IMR-90 (cell line): Measurements from ENCODE around the gene CMIP. TPM values are rescaled to one million over a fixed set of nuclear protein-coding genes. Genes with fewer than 3 reads are reported as not detected.
A peak's percentile ranks its signal among the peaks of the same experiment; 100 is the strongest.

Experiments
- ATAC-seq: fragments of 200-7000 bp; cut with Tn5 transposase; 2 replicates; pipeline ENCODE4 v1.9.1; 2020; ENCODE audit warnings: low read depth, mild to moderate bottlenecking, moderate library complexity
- BruUV-seq: library from RNA; stranded (reverse); fragments of 400-500 nt; replicated peaks from 2 replicates; lab custom pipeline; 2021; lab: Mats Ljungman, UMichigan
- CTCF ChIA-PET: fragments of 300-600 bp; formaldehyde crosslinking; extraction: SDS; loops from one replicate; lab custom pipeline; 2021; ENCODE audit warnings: antibody characterized with exemption; lab: Yijun Ruan, JAX
- POLR2A ChIA-PET: fragments of 300-600 bp; sonication (Branson Sonifier 250); formaldehyde crosslinking; loops from one replicate; lab custom pipeline; 2022; ENCODE audit warnings: antibody characterized with exemption; ENCODE audit not compliant: unreplicated experiment; lab: Charles Lee
- DNase-seq: peaks from one replicate; pipeline ENCODE4 v3.0.0; 2013
- H2AFZ ChIP-seq: replicated peaks from 2 replicates; pipeline ENCODE3; 2013; ENCODE audit warnings: low read length, mild to moderate bottlenecking; ENCODE audit not compliant: poor library complexity
- H2AK5ac ChIP-seq: 2 replicates; pipeline ENCODE4 v1.6.1; 2013; ENCODE audit warnings: low read depth, low read length, inconsistent platforms
- H2AK9ac ChIP-seq: replicated peaks from 2 replicates; pipeline ENCODE3; 2013; ENCODE audit warnings: mild to moderate bottlenecking, low read depth, low read length, moderate library complexity; ENCODE audit not compliant: poor library complexity
- H2BK120ac ChIP-seq: 2 replicates; pipeline ENCODE4 v1.6.1; 2013; ENCODE audit warnings: low read depth, low read length, inconsistent platforms
- H2BK15ac ChIP-seq: 3 replicates; pipeline ENCODE4 v1.6.1; 2013; ENCODE audit warnings: low read depth, low read length, inconsistent platforms
- H2BK20ac ChIP-seq: 2 replicates; pipeline ENCODE4 v1.6.1; 2013; ENCODE audit warnings: low read depth, mild to moderate bottlenecking, inconsistent platforms, low read length, moderate library complexity
- H2BK5ac ChIP-seq: 2 replicates; pipeline ENCODE4 v1.6.1; 2013; ENCODE audit warnings: mild to moderate bottlenecking, low read depth, low read length, inconsistent platforms; ENCODE audit not compliant: poor library complexity, severe bottlenecking
- H3K14ac ChIP-seq: replicated peaks from 2 replicates; pipeline ENCODE4 v1.6.1; 2013; ENCODE audit warnings: low read depth, low read length, inconsistent platforms
- H3K18ac ChIP-seq: 2 replicates; pipeline ENCODE4 v1.6.1; 2013; ENCODE audit warnings: low read depth, low read length, control low read depth
- H3K23ac ChIP-seq: 2 replicates; pipeline ENCODE4 v1.6.1; 2013; ENCODE audit warnings: low read depth, low read length, inconsistent platforms
- H3K27ac ChIP-seq: 2 replicates; pipeline ENCODE4 v1.5.1; 2013; ENCODE audit warnings: mild to moderate bottlenecking, control low read depth, low read length; ENCODE audit not compliant: insufficient read depth
- H3K27me3 ChIP-seq: 2 replicates; pipeline ENCODE4 v1.6.1; 2013; ENCODE audit warnings: low read length; ENCODE audit not compliant: control insufficient read depth, insufficient read depth
- H3K36me3 ChIP-seq: 2 replicates; pipeline ENCODE4 v1.6.1; 2013; ENCODE audit warnings: low read length, mixed read lengths; ENCODE audit not compliant: control insufficient read depth, insufficient read depth
- H3K4ac ChIP-seq: 2 replicates; pipeline ENCODE4 v1.6.1; 2013; ENCODE audit warnings: low read depth, low read length, inconsistent platforms
- H3K4me1 ChIP-seq: 2 replicates; pipeline ENCODE4 v1.6.1; 2013; ENCODE audit warnings: low read length, mixed read lengths; ENCODE audit not compliant: control insufficient read depth, insufficient read depth
- H3K4me2 ChIP-seq: 2 replicates; pipeline ENCODE4 v1.6.1; 2013; ENCODE audit warnings: low read depth, mild to moderate bottlenecking, control low read depth, low read length, moderate library complexity
- H3K4me3 ChIP-seq: 2 replicates; pipeline ENCODE4 v1.5.1; 2013; ENCODE audit warnings: low read depth, mild to moderate bottlenecking, control low read depth, low read length, moderate library complexity; ENCODE audit not compliant: insufficient read depth
- H3K56ac ChIP-seq: 2 replicates; pipeline ENCODE4 v1.6.1; 2013; ENCODE audit warnings: low read length, inconsistent platforms; ENCODE audit not compliant: insufficient read depth; ENCODE audit errors: extremely low read depth
- H3K79me1 ChIP-seq, 2 experiments: 2 replicates each; pipeline ENCODE4 v1.6.1; 2013; ENCODE audit warnings: low read length in 2 of 2, inconsistent platforms in 1 of 2, low read depth in 1 of 2
- H3K9ac ChIP-seq: 2 replicates; pipeline ENCODE4 v1.6.1; 2013; ENCODE audit warnings: low read depth, low read length, control low read depth
- H3K9me1 ChIP-seq: 2 replicates; pipeline ENCODE4 v1.6.1; 2013; ENCODE audit warnings: low read length, inconsistent platforms; ENCODE audit not compliant: insufficient read depth
- H3K9me3 ChIP-seq: 2 replicates; pipeline ENCODE4 v1.6.1; 2013; ENCODE audit warnings: low read length; ENCODE audit not compliant: control insufficient read depth, insufficient read depth
- H4K20me1 ChIP-seq: 2 replicates; pipeline ENCODE4 v1.6.1; 2013; ENCODE audit warnings: low read length, inconsistent platforms; ENCODE audit not compliant: insufficient read depth
- H4K5ac ChIP-seq: 2 replicates; pipeline ENCODE4 v1.6.1; 2013; ENCODE audit warnings: mild to moderate bottlenecking, low read depth, low read length, control low read depth
- H4K8ac ChIP-seq, 2 experiments: 2 replicates each; pipeline ENCODE4 v1.6.1; 2013; ENCODE audit warnings: low read depth in 2 of 2, low read length in 2 of 2, control low read depth in 1 of 2, inconsistent platforms in 1 of 2
- H4K91ac ChIP-seq: 2 replicates; pipeline ENCODE4 v1.6.1; 2013; ENCODE audit warnings: low read depth, low read length, inconsistent platforms; ENCODE audit not compliant: insufficient read depth
- MAFK ChIP-seq: IDR thresholded peaks from 2 replicates; pipeline ENCODE4 v1.6.1; 2012; ENCODE audit warnings: low read depth, low read length, improper control_type of control experiment
- WGBS, 2 experiments: methylation state at CpG; one replicate each; pipeline versions ENCODE4 v1.1.5 to v1.1.7; 2013; ENCODE audit warnings: missing lambda C conversion rate in 2 of 2; ENCODE audit not compliant: insufficient read length in 1 of 2; ENCODE audit errors: extremely low coverage in 2 of 2; 5-methylcytosine and 5-hydroxymethylcytosine counted together
- dilution Hi-C: fragments of 300-500 bp; cut with HindIII; formaldehyde crosslinking; loops from one replicate; pipeline ENCODE4 v1.14.3; 2018; ENCODE audit warnings: low sequenced_read_pairs; ENCODE audit not compliant: unreplicated experiment
- in situ Hi-C: fragments of 300-500 bp; cut with MboI; formaldehyde crosslinking; loops from 3 replicates; pipeline ENCODE4 v1.14.3; 2019; ENCODE audit warnings: low sequenced_read_pairs, inconsistent platforms, mixed read lengths
- intact Hi-C: fragments of 100-400 bp; cut with micrococcal nuclease; formaldehyde crosslinking; loops from 2 replicates; pipeline ENCODE4 v1.10.0; 2022
- polyA plus RNA-seq, 3 experiments: library from polyadenylated mRNA; depleted of rRNA; stranded (reverse); fragments of >200 nt; gene quantifications; 2 replicates each; pipeline ENCODE4 v1.2.3, GENCODE V29; 2012; ENCODE audit warnings: low replicate concordance in 1 of 3
- total RNA-seq: library from RNA; depleted of rRNA; stranded (reverse); fragments of >200 nt; gene quantifications from 2 replicates; pipeline ENCODE4 v1.2.3, GENCODE V29; 2012

Gene CMIP
- total and polyA plus RNA-seq, 2 of the 4 experiments (the other 2 are of a cell fraction), result 3.2 to 11.6 TPM

GRCh38 chr16:81665588-81665987 lies 221.0 kb downstream of the CMIP start:
- Histone ChIP-seq H3K14ac (no peak overlapping the region), H3K23ac (no peak overlapping the region), H2BK120ac (no peak overlapping the region), H2BK15ac (no peak overlapping the region), H3K27ac (no peak overlapping the region), H4K8ac (no peak overlapping the region), H3K9ac (no peak overlapping the region), H4K91ac (no peak overlapping the region), H4K5ac (no peak overlapping the region), H3K27me3 (no peaks in the 10 kb centered on the region), H3K4me3 (no peak overlapping the region), H3K4me1 (no peaks in the 10 kb centered on the region), H3K18ac (no peak overlapping the region), H2AK9ac (peak overlapping the region; percentile 66), H4K20me1 (no peaks in the 10 kb centered on the region), H3K4me2 (no peak overlapping the region), H2AFZ (no peak overlapping the region), H3K9me3 (no peaks in the 10 kb centered on the region), H3K79me1 (no peaks in the 10 kb centered on the region; a peak in 1 of 4 replicates), H2BK20ac (no peak overlapping the region), H3K56ac (no peak overlapping the region), H3K9me1 (0 out of 2 replicates have a peak, but pooled peaks cover 3% of the 10 kb centered on the region), H3K36me3 (peaks cover 28% of the 10 kb centered on the region), H3K4ac (no peak overlapping the region), H2BK5ac (no peak overlapping the region), H2AK5ac (no peak overlapping the region)
- BruUV-seq, result no TSS peak
- in situ Hi-C loops, result no loop called here
- WGBS, 2 experiments, result 100% methylated on average over 1 of the region's 4 CpGs; no CpG with 5 or more reads in 1 of the 2 experiments
- DNase-seq, result no peak
- ATAC-seq, result no peak
- POLR2A ChIA-PET, result no interaction called here
- intact Hi-C loops, result no loop called here
- CTCF ChIA-PET, result no interaction called here
- TF ChIP-seq MAFK, result no peak
- dilution Hi-C loops, result no loop called here
